IMR-90 (cell line): ENCODE results near the gene HYCC1. TPM values are rescaled to one million over a fixed set of nuclear protein-coding genes. Genes with fewer than 3 reads are reported as not detected.

Source experiments
- ATAC-seq: fragments of 200-7000 bp; cut with Tn5 transposase; 2 replicates; pipeline ENCODE4 v1.9.1; 2020; ENCODE audit warnings: low read depth, mild to moderate bottlenecking, moderate library complexity
- BruUV-seq: library from RNA; stranded (reverse); fragments of 400-500 nt; replicated peaks from 2 replicates; lab custom pipeline; 2021; lab: Mats Ljungman, UMichigan
- CTCF ChIA-PET: fragments of 300-600 bp; formaldehyde crosslinking; extraction: SDS; loops from one replicate; lab custom pipeline; 2021; ENCODE audit warnings: antibody characterized with exemption; lab: Yijun Ruan, JAX
- POLR2A ChIA-PET: fragments of 300-600 bp; sonication (Branson Sonifier 250); formaldehyde crosslinking; loops from one replicate; lab custom pipeline; 2022; ENCODE audit warnings: antibody characterized with exemption; ENCODE audit not compliant: unreplicated experiment; lab: Charles Lee
- DNase-seq: peaks from one replicate; pipeline ENCODE4 v3.0.0; 2013
- H2AFZ ChIP-seq: replicated peaks from 2 replicates; pipeline ENCODE3; 2013; ENCODE audit warnings: low read length, mild to moderate bottlenecking; ENCODE audit not compliant: poor library complexity
- H2AK5ac ChIP-seq: 2 replicates; pipeline ENCODE4 v1.6.1; 2013; ENCODE audit warnings: low read depth, low read length, inconsistent platforms
- H2AK9ac ChIP-seq: replicated peaks from 2 replicates; pipeline ENCODE3; 2013; ENCODE audit warnings: mild to moderate bottlenecking, low read depth, low read length, moderate library complexity; ENCODE audit not compliant: poor library complexity
- H2BK120ac ChIP-seq: 2 replicates; pipeline ENCODE4 v1.6.1; 2013; ENCODE audit warnings: low read depth, low read length, inconsistent platforms
- H2BK15ac ChIP-seq: 3 replicates; pipeline ENCODE4 v1.6.1; 2013; ENCODE audit warnings: low read depth, low read length, inconsistent platforms
- H2BK20ac ChIP-seq: 2 replicates; pipeline ENCODE4 v1.6.1; 2013; ENCODE audit warnings: low read depth, mild to moderate bottlenecking, inconsistent platforms, low read length, moderate library complexity
- H2BK5ac ChIP-seq: 2 replicates; pipeline ENCODE4 v1.6.1; 2013; ENCODE audit warnings: mild to moderate bottlenecking, low read depth, low read length, inconsistent platforms; ENCODE audit not compliant: poor library complexity, severe bottlenecking
- H3K14ac ChIP-seq: replicated peaks from 2 replicates; pipeline ENCODE4 v1.6.1; 2013; ENCODE audit warnings: low read depth, low read length, inconsistent platforms
- H3K18ac ChIP-seq: 2 replicates; pipeline ENCODE4 v1.6.1; 2013; ENCODE audit warnings: low read depth, low read length, control low read depth
- H3K23ac ChIP-seq: 2 replicates; pipeline ENCODE4 v1.6.1; 2013; ENCODE audit warnings: low read depth, low read length, inconsistent platforms
- H3K27ac ChIP-seq: 2 replicates; pipeline ENCODE4 v1.5.1; 2013; ENCODE audit warnings: mild to moderate bottlenecking, control low read depth, low read length; ENCODE audit not compliant: insufficient read depth
- H3K27me3 ChIP-seq: 2 replicates; pipeline ENCODE4 v1.6.1; 2013; ENCODE audit warnings: low read length; ENCODE audit not compliant: control insufficient read depth, insufficient read depth
- H3K36me3 ChIP-seq: 2 replicates; pipeline ENCODE4 v1.6.1; 2013; ENCODE audit warnings: low read length, mixed read lengths; ENCODE audit not compliant: control insufficient read depth, insufficient read depth
- H3K4ac ChIP-seq: 2 replicates; pipeline ENCODE4 v1.6.1; 2013; ENCODE audit warnings: low read depth, low read length, inconsistent platforms
- H3K4me1 ChIP-seq: 2 replicates; pipeline ENCODE4 v1.6.1; 2013; ENCODE audit warnings: low read length, mixed read lengths; ENCODE audit not compliant: control insufficient read depth, insufficient read depth
- H3K4me2 ChIP-seq: 2 replicates; pipeline ENCODE4 v1.6.1; 2013; ENCODE audit warnings: low read depth, mild to moderate bottlenecking, control low read depth, low read length, moderate library complexity
- H3K4me3 ChIP-seq: 2 replicates; pipeline ENCODE4 v1.5.1; 2013; ENCODE audit warnings: low read depth, mild to moderate bottlenecking, control low read depth, low read length, moderate library complexity; ENCODE audit not compliant: insufficient read depth
- H3K56ac ChIP-seq: 2 replicates; pipeline ENCODE4 v1.6.1; 2013; ENCODE audit warnings: low read length, inconsistent platforms; ENCODE audit not compliant: insufficient read depth; ENCODE audit errors: extremely low read depth
- H3K79me1 ChIP-seq, 2 experiments: 2 replicates each; pipeline ENCODE4 v1.6.1; 2013; ENCODE audit warnings: low read length in 2 of 2, inconsistent platforms in 1 of 2, low read depth in 1 of 2
- H3K9ac ChIP-seq: 2 replicates; pipeline ENCODE4 v1.6.1; 2013; ENCODE audit warnings: low read depth, low read length, control low read depth
- H3K9me1 ChIP-seq: 2 replicates; pipeline ENCODE4 v1.6.1; 2013; ENCODE audit warnings: low read length, inconsistent platforms; ENCODE audit not compliant: insufficient read depth
- H3K9me3 ChIP-seq: 2 replicates; pipeline ENCODE4 v1.6.1; 2013; ENCODE audit warnings: low read length; ENCODE audit not compliant: control insufficient read depth, insufficient read depth
- H4K20me1 ChIP-seq: 2 replicates; pipeline ENCODE4 v1.6.1; 2013; ENCODE audit warnings: low read length, inconsistent platforms; ENCODE audit not compliant: insufficient read depth
- H4K5ac ChIP-seq: 2 replicates; pipeline ENCODE4 v1.6.1; 2013; ENCODE audit warnings: mild to moderate bottlenecking, low read depth, low read length, control low read depth
- H4K8ac ChIP-seq, 2 experiments: 2 replicates each; pipeline ENCODE4 v1.6.1; 2013; ENCODE audit warnings: low read depth in 2 of 2, low read length in 2 of 2, control low read depth in 1 of 2, inconsistent platforms in 1 of 2
- H4K91ac ChIP-seq: 2 replicates; pipeline ENCODE4 v1.6.1; 2013; ENCODE audit warnings: low read depth, low read length, inconsistent platforms; ENCODE audit not compliant: insufficient read depth
- BHLHE40 ChIP-seq: fragments of 150-350 bp; IDR thresholded peaks from 2 replicates; pipeline ENCODE4 v1.6.1; 2016; ENCODE audit warnings: mild to moderate bottlenecking, low read depth, low read length
- CHD1 ChIP-seq: IDR thresholded peaks from 2 replicates; pipeline ENCODE4 v1.6.1; 2012; ENCODE audit warnings: low read depth, low read length, improper control_type of control experiment
- MAFK ChIP-seq: IDR thresholded peaks from 2 replicates; pipeline ENCODE4 v1.6.1; 2012; ENCODE audit warnings: low read depth, low read length, improper control_type of control experiment
- MXI1 ChIP-seq: IDR thresholded peaks from 2 replicates; pipeline ENCODE4 v1.6.1; 2012; ENCODE audit warnings: low read depth, mild to moderate bottlenecking, low read length, moderate library complexity, borderline replicate concordance
- NFE2L2 ChIP-seq: fragments of 150-350 bp; IDR thresholded peaks from 2 replicates; pipeline ENCODE4 v1.6.1; 2016; ENCODE audit warnings: low read depth, mild to moderate bottlenecking, low read length
- POLR2A ChIP-seq: IDR thresholded peaks from 2 replicates; pipeline ENCODE4 v1.6.1; 2012; ENCODE audit warnings: mild to moderate bottlenecking, low read depth, low read length
- RAD21 ChIP-seq: IDR thresholded peaks from 2 replicates; pipeline ENCODE4 v1.6.1; 2012; ENCODE audit warnings: low read length, improper control_type of control experiment
- RCOR1 ChIP-seq: IDR thresholded peaks from 2 replicates; pipeline ENCODE4 v1.6.1; 2012; ENCODE audit warnings: mild to moderate bottlenecking, low read length, improper control_type of control experiment; ENCODE audit not compliant: insufficient replicate concordance
- RFX5 ChIP-seq: IDR thresholded peaks from 2 replicates; pipeline ENCODE4 v1.8.0; 2012; ENCODE audit warnings: low read depth, mild to moderate bottlenecking, low read length, moderate library complexity
- SMC3 ChIP-seq: fragments of 150-350 bp; IDR thresholded peaks from 2 replicates; pipeline ENCODE4 v1.6.1; 2016; ENCODE audit warnings: low read depth, mild to moderate bottlenecking, antibody characterized with exemption, low read length, moderate library complexity
- WGBS, 2 experiments: methylation state at CpG; one replicate each; pipeline versions ENCODE4 v1.1.5 to v1.1.7; 2013; ENCODE audit warnings: missing lambda C conversion rate in 2 of 2; ENCODE audit not compliant: insufficient read length in 1 of 2; ENCODE audit errors: extremely low coverage in 2 of 2; 5-methylcytosine and 5-hydroxymethylcytosine counted together
- dilution Hi-C: fragments of 300-500 bp; cut with HindIII; formaldehyde crosslinking; loops from one replicate; pipeline ENCODE4 v1.14.3; 2018; ENCODE audit warnings: low sequenced_read_pairs; ENCODE audit not compliant: unreplicated experiment
- in situ Hi-C: fragments of 300-500 bp; cut with MboI; formaldehyde crosslinking; loops from 3 replicates; pipeline ENCODE4 v1.14.3; 2019; ENCODE audit warnings: low sequenced_read_pairs, inconsistent platforms, mixed read lengths
- intact Hi-C: fragments of 100-400 bp; cut with micrococcal nuclease; formaldehyde crosslinking; loops from 2 replicates; pipeline ENCODE4 v1.10.0; 2022
- polyA plus RNA-seq, 3 experiments: library from polyadenylated mRNA; depleted of rRNA; stranded (reverse); fragments of >200 nt; gene quantifications; 2 replicates each; pipeline ENCODE4 v1.2.3, GENCODE V29; 2012; ENCODE audit warnings: low replicate concordance in 1 of 3
- total RNA-seq: library from RNA; depleted of rRNA; stranded (reverse); fragments of >200 nt; gene quantifications from 2 replicates; pipeline ENCODE4 v1.2.3, GENCODE V29; 2012
- TF ChIP-seq, protein P1 (sequence below): fragments of 150-350 bp; IDR thresholded peaks from 2 replicates; pipeline ENCODE4 v1.6.1; 2017; ENCODE audit warnings: mild to moderate bottlenecking, antibody characterized with exemption, low read length, low read depth
- TF ChIP-seq, protein P2 (sequence below): conservative IDR thresholded peaks from 2 replicates; pipeline ENCODE4 v1.5.1; 2012; ENCODE audit warnings: mild to moderate bottlenecking, low read depth, low read length, improper control_type of control experiment
- TF ChIP-seq, protein P3 (sequence below): fragments of 150-350 bp; IDR thresholded peaks from 2 replicates; pipeline ENCODE4 v1.6.1; 2016; ENCODE audit warnings: low read depth, mild to moderate bottlenecking, low read length, moderate library complexity, borderline replicate concordance

Gene HYCC1
- total and polyA plus RNA-seq, 2 of the 4 experiments (the other 2 are of a cell fraction) = 44.1 to 78.3 TPM

DNA sequence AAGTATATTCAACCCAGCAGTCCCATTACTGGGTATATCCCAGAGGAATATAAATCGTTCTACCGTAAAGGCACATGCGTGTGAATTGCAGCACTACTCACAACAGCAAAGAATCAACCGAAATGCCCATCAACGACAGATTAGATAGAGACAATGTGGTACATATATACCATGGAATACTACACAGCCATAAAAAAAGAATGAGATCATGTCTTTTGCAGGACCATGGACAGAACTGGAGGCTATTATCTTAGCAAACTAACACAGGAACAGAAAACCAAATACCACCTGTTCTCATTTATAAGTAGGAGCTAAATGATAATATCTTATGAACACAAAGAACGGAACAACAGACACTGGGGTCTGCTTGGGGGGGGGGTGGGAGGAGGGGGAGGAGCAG is 47.4 kb upstream of the HYCC1 start:
- Histone ChIP-seq H3K23ac (no peak overlapping the region), H3K9me3 (no peaks in the 10 kb centered on the region), H4K8ac (no peak overlapping the region), H3K36me3 (no peaks in the 10 kb centered on the region), H3K27me3 (no peaks in the 10 kb centered on the region), H3K79me1 (no peaks in the 10 kb centered on the region), H3K4ac (no peak overlapping the region), H2BK120ac (no peak overlapping the region), H3K27ac (no peak overlapping the region), H3K9me1 (no peaks in the 10 kb centered on the region; the same call in 1 of the 2 replicates), H2AFZ (no peak overlapping the region), H4K5ac (no peak overlapping the region), H2BK15ac (no peak overlapping the region), H3K56ac (no peak overlapping the region), H3K14ac (no peak overlapping the region), H2AK5ac (no peak overlapping the region), H3K4me2 (no peak overlapping the region), H4K91ac (no peak overlapping the region), H4K20me1 (no peaks in the 10 kb centered on the region), H2AK9ac (no peak overlapping the region), H3K9ac (no peak overlapping the region), H2BK5ac (no peak overlapping the region), H3K4me1 (no peaks in the 10 kb centered on the region; the same call in 1 of the 2 replicates), H3K18ac (no peak overlapping the region), H2BK20ac (no peak overlapping the region), H3K4me3 (no peak overlapping the region)
- in situ Hi-C loops = loop anchor here (25.0 kb wide), 1 partner anchor 949 kb away; no protein-coding TSS in a partner anchor
- dilution Hi-C loops = loop anchor here (25.0 kb wide), 1 partner anchor 499 kb away; no protein-coding TSS in a partner anchor
- POLR2A ChIA-PET = no interaction called here
- TF ChIP-seq, protein P1, sequence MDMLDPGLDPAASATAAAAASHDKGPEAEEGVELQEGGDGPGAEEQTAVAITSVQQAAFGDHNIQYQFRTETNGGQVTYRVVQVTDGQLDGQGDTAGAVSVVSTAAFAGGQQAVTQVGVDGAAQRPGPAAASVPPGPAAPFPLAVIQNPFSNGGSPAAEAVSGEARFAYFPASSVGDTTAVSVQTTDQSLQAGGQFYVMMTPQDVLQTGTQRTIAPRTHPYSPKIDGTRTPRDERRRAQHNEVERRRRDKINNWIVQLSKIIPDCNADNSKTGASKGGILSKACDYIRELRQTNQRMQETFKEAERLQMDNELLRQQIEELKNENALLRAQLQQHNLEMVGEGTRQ = no peak
- TF ChIP-seq, protein P2, sequence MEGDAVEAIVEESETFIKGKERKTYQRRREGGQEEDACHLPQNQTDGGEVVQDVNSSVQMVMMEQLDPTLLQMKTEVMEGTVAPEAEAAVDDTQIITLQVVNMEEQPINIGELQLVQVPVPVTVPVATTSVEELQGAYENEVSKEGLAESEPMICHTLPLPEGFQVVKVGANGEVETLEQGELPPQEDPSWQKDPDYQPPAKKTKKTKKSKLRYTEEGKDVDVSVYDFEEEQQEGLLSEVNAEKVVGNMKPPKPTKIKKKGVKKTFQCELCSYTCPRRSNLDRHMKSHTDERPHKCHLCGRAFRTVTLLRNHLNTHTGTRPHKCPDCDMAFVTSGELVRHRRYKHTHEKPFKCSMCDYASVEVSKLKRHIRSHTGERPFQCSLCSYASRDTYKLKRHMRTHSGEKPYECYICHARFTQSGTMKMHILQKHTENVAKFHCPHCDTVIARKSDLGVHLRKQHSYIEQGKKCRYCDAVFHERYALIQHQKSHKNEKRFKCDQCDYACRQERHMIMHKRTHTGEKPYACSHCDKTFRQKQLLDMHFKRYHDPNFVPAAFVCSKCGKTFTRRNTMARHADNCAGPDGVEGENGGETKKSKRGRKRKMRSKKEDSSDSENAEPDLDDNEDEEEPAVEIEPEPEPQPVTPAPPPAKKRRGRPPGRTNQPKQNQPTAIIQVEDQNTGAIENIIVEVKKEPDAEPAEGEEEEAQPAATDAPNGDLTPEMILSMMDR = no peak
- TF ChIP-seq NFE2L2 = no peak
- no peak for TF ChIP-seq RFX5
- no peak for TF ChIP-seq CHD1
- TF ChIP-seq SMC3 = no peak
- no peak for TF ChIP-seq RAD21
- TF ChIP-seq RCOR1 = no peak
- no peak for TF ChIP-seq POLR2A
- no peak for TF ChIP-seq MXI1
- no peak for TF ChIP-seq BHLHE40
- TF ChIP-seq, protein P3, sequence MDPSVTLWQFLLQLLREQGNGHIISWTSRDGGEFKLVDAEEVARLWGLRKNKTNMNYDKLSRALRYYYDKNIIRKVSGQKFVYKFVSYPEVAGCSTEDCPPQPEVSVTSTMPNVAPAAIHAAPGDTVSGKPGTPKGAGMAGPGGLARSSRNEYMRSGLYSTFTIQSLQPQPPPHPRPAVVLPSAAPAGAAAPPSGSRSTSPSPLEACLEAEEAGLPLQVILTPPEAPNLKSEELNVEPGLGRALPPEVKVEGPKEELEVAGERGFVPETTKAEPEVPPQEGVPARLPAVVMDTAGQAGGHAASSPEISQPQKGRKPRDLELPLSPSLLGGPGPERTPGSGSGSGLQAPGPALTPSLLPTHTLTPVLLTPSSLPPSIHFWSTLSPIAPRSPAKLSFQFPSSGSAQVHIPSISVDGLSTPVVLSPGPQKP = no peak
- TF ChIP-seq MAFK = no peak
- no TSS peak for BruUV-seq
- intact Hi-C loops = no loop called here
- no peak for DNase-seq
- ATAC-seq = no peak
- no CpG with 5 or more reads among the region's 6 CpGs for WGBS, 2 experiments
- CTCF ChIA-PET = interaction anchor here (0.7 kb wide), 1 partner anchor 74 kb away, joined by 5 read pairs; no protein-coding TSS in a partner anchor
